GM06990 (cell line): ENCODE measurements around the gene JPH4.
"Not testable (repeated sequence)": the region's sequence is repeated elsewhere in the genome, so short reads cannot be mapped to it uniquely, and the experiment has no call there.

Experiments used
- DNase-seq: peaks from one replicate; pipeline ENCODE4 v3.0.0-alpha.2; 2011; ENCODE audit not compliant: insufficient read length; ENCODE audit errors: extremely low read depth
- H3K27me3 ChIP-seq: replicated peaks from 2 replicates; pipeline ENCODE4 v1.6.0; 2011; ENCODE audit warnings: low read length; ENCODE audit not compliant: control insufficient read depth, insufficient read depth
- H3K36me3 ChIP-seq: 2 replicates; pipeline ENCODE4 v1.5.1; 2011; ENCODE audit warnings: low read length; ENCODE audit not compliant: control insufficient read depth, insufficient read depth
- H3K4me3 ChIP-seq: replicated peaks from 2 replicates; pipeline ENCODE4 v1.5.1; 2011; ENCODE audit warnings: low read depth, mild to moderate bottlenecking, control low read depth, low read length
- TF ChIP-seq, protein P1 (sequence below): IDR thresholded peaks from 2 replicates; pipeline ENCODE4 v1.5.1; 2011; ENCODE audit warnings: low read length, control low read depth, mild to moderate bottlenecking, inconsistent platforms; ENCODE audit not compliant: insufficient read depth, poor library complexity, severe bottlenecking

JPH4 gene

GRCh38 chr14:23588884-23589598 lies 10.5 kb upstream of the JPH4 start:
- TF ChIP-seq, protein P1, sequence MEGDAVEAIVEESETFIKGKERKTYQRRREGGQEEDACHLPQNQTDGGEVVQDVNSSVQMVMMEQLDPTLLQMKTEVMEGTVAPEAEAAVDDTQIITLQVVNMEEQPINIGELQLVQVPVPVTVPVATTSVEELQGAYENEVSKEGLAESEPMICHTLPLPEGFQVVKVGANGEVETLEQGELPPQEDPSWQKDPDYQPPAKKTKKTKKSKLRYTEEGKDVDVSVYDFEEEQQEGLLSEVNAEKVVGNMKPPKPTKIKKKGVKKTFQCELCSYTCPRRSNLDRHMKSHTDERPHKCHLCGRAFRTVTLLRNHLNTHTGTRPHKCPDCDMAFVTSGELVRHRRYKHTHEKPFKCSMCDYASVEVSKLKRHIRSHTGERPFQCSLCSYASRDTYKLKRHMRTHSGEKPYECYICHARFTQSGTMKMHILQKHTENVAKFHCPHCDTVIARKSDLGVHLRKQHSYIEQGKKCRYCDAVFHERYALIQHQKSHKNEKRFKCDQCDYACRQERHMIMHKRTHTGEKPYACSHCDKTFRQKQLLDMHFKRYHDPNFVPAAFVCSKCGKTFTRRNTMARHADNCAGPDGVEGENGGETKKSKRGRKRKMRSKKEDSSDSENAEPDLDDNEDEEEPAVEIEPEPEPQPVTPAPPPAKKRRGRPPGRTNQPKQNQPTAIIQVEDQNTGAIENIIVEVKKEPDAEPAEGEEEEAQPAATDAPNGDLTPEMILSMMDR = peak; percentile 94
- Histone ChIP-seq H3K27me3 (no peaks in the 10 kb centered on the region), H3K4me3 (no peak overlapping the region), H3K36me3 (no peaks in the 10 kb centered on the region)
- DNase-seq = peak; percentile 65

- H3K27me3 ChIP-seq, H3K36me3 ChIP-seq, H3K4me3 ChIP-seq, DNase-seq: not testable (repeated sequence)
Observed at GRCh38 chr14:23584527-23585203, 6.1 kb upstream of the JPH4 start.

- not testable (repeated sequence) for H3K36me3 ChIP-seq, H3K27me3 ChIP-seq, DNase-seq, H3K4me3 ChIP-seq
Observed at GRCh38 chr14:23583761-23584526, 5.4 kb upstream of the JPH4 start.

- H3K36me3 ChIP-seq = no peaks in the 10 kb centered on the region
- DNase-seq = no peak
- no peak overlapping the region for H3K4me3 ChIP-seq
- H3K27me3 ChIP-seq = no peaks in the 10 kb centered on the region
- TF ChIP-seq, protein P1 = no peak
Observed at GRCh38 chr14:23582906-23583760, 4.5 kb upstream of the JPH4 start.

DNA sequence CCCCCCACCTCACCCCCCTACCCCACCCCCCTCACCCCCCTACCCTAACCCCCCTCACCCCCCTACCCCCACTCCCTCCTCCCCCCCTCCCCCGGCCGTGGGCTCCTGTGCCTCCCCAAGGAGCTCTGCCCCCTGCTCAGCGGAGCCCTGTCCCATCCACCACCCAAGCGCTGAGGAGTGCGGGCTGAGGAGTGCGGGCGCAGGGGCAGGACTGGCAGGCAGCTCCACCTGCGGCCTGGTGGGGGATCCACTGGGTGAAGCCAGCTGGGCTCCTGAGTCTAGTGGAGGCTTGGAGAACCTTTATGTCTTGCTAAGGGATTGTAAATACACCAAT lies 2.3 kb upstream of the JPH4 start:
- no peak for DNase-seq
- no peak overlapping the region for H3K4me3 ChIP-seq
- H3K27me3 ChIP-seq = no peaks in the 10 kb centered on the region; the same call in 1 of the 2 replicates
- H3K36me3 ChIP-seq = no peaks in the 10 kb centered on the region
- TF ChIP-seq, protein P1 = no peak

GRCh38 chr14:23580152-23580926 lies 1.7 kb upstream of the JPH4 start:
- TF ChIP-seq, protein P1 = no peak
- Histone ChIP-seq H3K4me3 (no peak overlapping the region), H3K36me3 (no peaks in the 10 kb centered on the region), H3K27me3 (no peaks in the 10 kb centered on the region; the same call in 1 of the 2 replicates)
- no peak for DNase-seq
